Amniotic epithelial cell (primary cell): ENCODE data around the gene S100P.
"Not testable (repeated sequence)": the region's sequence is repeated elsewhere in the genome, so short reads cannot be mapped to it uniquely, and the experiment has no call there.

Source experiments
- DNase-seq: peaks from one replicate; pipeline ENCODE4 v3.0.0-alpha.2; 2010; ENCODE audit warnings: low read depth

Gene S100P

GRCh38 chr4:6724421-6725111, 30.9 kb downstream of the S100P start:
- DNase-seq, result no peak

GRCh38 chr4:6725427-6725961, 31.8 kb downstream of the S100P start:
- DNase-seq, result not testable (repeated sequence)

GRCh38 chr4:6727081-6727942, 33.6 kb downstream of the S100P start:
- peak; percentile 74 for DNase-seq

- DNase-seq, result peak; percentile 70
These were observed 34.2 kb downstream of the S100P start for GRCh38 chr4:6727943-6728250.

- no peak for DNase-seq
These were observed 34.8 kb downstream of the S100P start for GRCh38 chr4:6728320-6729029.

GRCh38 chr4:6730603-6731317, 37.1 kb downstream of the S100P start:
- DNase-seq, result no peak

- DNase-seq, result no peak
These were observed 37.6 kb downstream of the S100P start for GRCh38 chr4:6731318-6731675.

GRCh38 chr4:6731780-6732179, 38.1 kb downstream of the S100P start:
- DNase-seq, result no peak

- DNase-seq, result peak; percentile 91
These were observed 39.0 kb downstream of the S100P start for GRCh38 chr4:6732441-6733357.

GRCh38 chr4:6733358-6734164, 39.9 kb downstream of the S100P start:
- DNase-seq, result no peak

- DNase-seq, result no peak
These were observed 40.6 kb downstream of the S100P start for GRCh38 chr4:6734165-6734786.

- no peak for DNase-seq
These were observed 46.2 kb downstream of the S100P start for GRCh38 chr4:6739920-6740319.

- no peak for DNase-seq
These were observed 46.7 kb downstream of the S100P start for GRCh38 chr4:6740347-6740746.

GRCh38 chr4:6742507-6742906, 48.8 kb downstream of the S100P start:
- DNase-seq, result no peak

- no peak for DNase-seq
These were observed 49.3 kb downstream of the S100P start for GRCh38 chr4:6742989-6743388.
